HG02938 (cell line): Measurements from ENCODE around the gene F10.

Source experiments
- ATAC-seq: cut with Tn5 transposase; IDR thresholded peaks from one replicate; pipeline ENCODE4 v1.9.1; 2021; ENCODE audit warnings: mild to moderate bottlenecking, moderate library complexity; ENCODE audit not compliant: unreplicated experiment

F10 gene

DNA sequence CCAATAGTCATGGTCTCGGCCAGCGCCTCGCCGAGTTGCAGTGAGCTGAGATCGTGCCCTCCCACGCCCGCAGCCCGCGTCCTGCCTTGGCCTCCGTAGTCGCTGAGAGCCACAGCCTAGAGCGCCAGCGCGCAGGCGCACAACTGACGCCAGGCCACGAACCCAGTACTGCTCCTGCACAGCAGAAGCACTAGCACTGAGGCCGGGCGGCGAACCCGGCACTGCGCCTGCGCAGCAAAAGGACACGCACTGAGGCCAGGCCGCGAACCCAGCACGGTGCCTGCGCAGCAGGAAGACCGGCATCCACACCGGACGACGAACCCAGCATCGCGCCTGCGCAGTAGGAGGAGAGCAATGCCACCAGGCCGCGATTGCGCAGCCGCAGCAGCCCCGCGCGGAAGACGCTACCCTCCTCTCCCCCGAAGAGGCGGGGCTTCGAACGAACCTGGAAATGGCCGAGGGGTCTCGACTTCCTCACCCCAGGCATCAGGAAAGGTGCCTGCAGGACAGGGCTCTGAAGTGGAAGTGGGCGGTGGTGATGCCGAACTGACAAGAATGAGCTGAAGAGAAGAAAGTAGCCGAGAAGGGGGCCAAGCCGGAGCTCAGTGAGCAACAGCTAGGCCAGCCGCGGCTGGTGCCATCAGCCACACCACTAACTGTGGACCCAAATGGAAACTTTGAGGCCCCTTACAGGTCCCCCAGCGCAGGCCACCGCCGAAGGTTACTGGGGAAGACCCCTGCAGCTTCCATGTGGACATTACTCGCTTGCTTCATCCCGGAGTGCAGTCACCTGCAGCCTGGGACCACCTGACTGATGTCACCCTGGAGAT, 7.5 kb downstream of the F10 start:
- ATAC-seq: no peak

DNA sequence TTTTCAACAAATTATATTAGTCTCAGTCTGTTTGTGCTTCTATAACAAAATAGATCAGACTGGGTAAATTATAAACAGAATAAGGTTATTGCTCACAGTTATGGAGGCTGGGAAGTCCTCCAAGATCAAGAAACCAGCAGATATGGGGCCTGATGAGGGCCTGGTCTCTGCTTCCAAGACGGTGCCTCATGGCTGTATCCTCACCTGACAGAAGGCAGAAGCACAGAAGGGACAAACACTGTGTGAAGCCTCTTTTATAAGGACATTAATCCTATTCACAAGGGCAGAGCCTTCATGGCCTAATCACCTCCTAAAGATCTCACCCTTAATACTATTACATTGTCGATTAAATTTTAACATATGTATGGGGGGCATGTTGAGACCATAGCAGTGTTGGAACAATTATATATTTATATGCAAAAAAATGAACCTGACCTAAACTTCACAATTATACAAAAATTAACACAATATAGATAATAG, 12.7 kb downstream of the F10 start:
- ATAC-seq: no peak

DNA sequence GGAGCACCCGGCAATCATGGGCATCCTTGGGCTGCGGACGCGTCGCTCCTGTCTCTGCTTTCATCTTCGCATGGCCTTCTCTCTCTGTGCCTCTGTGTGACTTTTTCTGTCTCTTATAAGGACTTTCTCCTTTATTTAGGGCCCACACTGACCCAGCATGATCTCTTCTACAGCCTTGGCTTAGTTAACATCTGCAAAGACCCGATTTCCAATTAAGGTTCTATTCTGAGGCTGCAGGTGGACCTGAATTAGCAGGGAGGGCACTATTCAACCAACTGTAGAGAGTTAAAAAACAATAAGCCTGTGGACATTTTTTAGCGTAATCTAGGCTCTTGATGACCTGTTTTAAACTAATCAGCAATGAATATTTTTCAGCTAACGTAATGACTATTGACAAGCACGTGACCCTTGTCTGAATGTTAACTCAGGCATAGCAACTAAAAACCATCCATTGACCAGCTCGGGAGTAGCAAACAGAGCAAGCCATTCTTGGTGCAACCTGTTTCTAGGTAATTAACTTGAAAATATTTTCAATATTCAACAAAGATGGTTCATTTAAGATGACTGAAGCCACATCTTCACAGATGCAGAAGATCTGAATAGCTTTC, 15.2 kb downstream of the F10 start:
- no peak for ATAC-seq

DNA sequence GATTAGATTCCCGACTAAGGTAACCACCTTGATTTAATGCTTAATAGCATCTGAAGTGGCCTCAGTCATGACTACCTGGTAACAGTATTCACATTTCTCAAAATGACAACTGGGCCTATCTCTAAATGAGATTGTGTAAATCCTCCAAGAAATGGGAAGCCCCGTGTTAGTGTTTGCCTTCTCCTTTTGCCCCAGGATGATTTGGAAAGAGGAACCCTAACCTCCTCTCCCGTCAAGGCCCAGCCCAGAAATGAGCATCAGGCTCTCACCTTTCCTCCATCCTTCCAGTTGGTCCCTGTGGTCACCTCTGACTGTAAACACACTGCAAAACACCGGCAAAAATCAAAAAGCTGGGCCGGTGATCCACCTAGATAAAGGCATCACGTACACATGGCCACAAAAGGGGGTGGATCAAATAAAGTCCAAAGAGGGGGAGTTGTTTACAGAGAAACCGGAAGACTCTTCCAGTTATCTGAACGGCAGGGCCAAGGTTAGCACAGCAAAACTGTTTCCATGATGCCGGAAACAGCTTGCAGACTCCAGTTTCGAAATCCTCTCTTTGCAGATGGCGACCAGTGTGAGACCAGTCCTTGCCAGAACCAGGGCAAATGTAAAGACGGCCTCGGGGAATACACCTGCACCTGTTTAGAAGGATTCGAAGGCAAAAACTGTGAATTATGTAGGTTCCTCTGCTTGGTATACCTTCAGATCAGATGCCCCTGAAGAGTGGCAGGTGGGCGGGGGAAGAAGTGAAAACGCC, 16.4 kb downstream of the F10 start:
- ATAC-seq: no peak

DNA sequence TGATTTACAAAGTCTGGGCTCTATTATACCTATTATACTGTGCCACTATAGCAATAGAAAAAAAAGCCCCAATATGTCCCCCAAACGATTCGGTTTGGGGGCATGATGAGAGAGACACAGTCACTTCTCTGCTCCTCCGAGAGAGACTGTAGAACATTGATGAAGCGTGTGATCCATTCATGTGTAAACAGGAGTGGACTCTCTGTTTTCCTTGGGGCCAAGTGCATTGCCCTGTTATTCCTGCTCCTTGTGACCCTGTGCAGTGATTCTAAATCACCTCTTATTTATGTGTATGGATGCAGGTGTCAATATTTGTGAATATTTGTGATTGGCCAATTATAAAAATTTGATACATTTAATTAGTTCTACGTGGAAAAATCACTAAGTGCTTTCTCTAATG, 17.0 kb downstream of the F10 start:
- no peak for ATAC-seq

DNA sequence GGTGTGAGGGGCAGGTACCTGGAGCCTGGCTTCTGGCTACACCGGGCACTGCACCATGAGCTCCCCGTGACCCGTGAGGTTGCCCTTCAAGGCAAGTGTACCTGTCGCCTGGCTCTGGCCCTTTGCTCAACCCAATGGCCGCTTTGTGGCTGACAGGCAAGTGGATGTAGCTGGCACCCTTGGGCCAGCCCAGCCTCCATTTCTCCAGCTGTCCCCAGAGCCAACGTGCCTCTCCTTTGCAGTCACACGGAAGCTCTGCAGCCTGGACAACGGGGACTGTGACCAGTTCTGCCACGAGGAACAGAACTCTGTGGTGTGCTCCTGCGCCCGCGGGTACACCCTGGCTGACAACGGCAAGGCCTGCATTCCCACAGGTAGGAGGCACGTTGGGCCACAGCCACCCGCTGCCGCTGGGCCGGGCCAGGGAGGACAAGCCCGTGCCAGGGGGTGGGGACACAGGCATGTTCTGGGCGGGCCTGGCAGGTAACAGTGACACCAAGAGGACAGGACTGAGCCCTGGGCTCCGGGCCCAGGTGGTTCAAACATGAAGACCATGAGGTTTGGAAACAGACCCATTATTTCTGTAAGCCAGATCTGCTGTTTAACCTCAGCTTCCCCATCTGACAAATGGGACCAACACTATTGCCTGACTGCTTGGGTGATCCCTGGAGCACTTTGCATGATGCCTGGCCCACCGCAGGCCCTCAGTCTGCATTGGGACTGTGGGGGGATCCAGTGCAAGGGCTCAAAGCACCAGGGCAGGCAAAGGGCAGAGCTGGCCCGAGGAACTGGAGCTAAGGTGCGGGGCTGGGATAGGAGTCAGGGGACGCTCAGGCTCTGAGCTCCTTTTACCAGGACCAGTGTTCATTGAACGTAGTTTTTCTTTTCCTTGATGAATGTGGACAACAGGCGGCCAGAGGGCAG, 18.3 kb downstream of the F10 start:
- ATAC-seq: no peak

DNA sequence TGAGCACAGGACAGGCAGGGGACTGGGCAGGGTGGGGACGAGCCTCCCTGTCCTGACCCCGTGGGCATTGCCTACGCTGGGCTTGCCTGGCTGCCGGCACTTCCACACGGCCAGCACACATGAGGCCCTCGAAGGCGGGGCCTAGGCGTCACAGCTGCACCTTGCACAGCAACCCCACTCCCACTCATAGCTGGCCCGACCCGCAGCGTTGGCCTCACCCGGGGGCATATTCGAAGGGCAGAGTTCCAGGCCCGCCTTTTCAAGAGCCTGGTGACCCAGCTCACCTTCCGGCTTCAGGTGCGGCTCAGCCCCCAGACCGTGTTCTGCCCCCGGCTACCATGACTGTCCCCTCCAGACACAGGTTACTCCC, 19.0 kb downstream of the F10 start:
- ATAC-seq: no peak

DNA sequence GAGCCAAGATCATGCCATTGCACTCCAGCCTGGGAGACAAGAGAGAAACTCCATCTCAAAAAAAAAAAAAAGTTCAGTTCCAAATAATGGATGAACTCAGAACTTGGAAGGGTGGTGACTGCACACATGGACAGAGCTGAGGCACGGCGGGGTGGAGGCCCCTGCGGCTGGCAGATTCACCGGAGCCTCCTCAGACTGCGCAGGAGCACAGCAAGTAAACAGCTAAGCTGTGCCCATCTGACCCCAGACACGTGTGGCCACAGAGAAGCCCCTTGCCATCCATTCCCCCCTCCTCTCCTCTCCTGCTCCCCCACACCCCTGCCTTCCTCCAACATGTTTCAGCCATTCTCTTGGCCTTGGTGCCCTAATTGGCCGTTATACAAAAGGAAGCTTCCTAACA, 20.3 kb downstream of the F10 start:
- ATAC-seq: no peak

DNA sequence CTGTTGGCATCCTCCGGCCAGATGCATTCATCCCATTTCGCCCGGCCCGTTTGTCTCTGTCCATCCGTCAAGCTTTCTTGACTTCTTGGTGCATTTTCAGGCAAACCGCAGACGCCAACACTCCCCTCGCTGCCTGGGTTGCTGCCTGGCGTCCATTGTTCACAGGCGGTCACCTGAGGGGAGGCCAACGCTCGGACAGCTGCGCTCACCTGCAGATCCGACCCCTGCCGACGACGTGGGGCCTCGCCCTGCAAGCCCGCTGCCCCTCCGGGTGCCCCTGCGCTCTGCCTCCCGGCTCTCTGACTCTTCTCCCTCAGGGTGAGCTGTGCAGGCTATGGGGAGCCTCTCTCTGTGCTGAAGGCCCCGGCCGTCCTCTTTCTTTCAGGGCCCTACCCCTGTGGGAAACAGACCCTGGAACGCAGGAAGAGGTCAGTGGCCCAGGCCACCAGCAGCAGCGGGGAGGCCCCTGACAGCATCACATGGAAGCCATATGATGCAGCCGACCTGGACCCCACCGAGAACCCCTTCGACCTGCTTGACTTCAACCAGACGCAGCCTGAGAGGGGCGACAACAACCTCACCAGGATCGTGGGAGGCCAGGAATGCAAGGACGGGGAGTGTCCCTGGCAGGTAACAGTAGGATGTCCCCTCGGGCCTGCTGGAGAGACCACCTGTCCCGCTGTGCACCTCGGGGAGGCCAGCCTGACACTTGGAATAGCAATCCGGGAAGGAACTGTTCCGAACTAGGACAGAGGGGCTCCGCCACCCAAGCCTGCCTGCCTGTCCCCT, 21.1 kb downstream of the F10 start:
- no peak for ATAC-seq

DNA sequence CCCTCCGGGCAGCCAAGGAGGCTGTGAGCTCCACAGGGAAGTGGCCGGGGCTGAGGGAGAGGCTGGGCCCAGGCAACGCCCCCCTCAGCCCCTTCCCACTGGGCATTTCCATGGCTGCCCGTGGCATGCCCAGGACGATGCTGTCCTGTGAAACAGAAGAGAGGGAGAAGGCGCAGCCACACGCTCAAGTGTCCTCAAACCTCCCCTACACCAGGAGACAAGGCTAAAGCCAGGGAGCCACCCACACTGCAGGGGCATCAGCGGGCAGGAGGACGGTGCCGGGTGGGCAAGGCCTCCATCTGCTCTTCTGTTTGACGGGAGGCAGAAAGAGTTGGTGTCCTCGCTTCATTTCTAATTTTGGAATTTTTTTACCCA, 21.6 kb downstream of the F10 start:
- ATAC-seq: no peak

DNA sequence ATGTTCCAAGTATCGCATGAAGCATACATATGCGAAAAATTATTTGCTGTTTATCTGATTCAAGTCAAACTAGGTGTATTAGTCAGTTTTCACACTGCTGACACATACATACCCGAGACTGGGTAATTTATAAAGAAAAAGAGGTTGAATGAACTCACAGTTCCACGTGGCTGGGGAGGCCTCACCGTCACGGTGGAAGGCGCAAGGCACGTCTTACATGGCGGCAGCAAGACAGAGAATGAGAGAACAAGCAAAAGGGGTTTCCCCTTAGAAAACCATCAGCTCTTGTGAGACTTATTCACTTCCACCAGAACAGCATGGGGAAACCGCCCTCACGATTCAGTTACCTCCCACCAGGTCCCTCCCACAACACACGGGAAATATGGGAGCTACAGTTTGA, 22.9 kb downstream of the F10 start:
- no peak for ATAC-seq

DNA sequence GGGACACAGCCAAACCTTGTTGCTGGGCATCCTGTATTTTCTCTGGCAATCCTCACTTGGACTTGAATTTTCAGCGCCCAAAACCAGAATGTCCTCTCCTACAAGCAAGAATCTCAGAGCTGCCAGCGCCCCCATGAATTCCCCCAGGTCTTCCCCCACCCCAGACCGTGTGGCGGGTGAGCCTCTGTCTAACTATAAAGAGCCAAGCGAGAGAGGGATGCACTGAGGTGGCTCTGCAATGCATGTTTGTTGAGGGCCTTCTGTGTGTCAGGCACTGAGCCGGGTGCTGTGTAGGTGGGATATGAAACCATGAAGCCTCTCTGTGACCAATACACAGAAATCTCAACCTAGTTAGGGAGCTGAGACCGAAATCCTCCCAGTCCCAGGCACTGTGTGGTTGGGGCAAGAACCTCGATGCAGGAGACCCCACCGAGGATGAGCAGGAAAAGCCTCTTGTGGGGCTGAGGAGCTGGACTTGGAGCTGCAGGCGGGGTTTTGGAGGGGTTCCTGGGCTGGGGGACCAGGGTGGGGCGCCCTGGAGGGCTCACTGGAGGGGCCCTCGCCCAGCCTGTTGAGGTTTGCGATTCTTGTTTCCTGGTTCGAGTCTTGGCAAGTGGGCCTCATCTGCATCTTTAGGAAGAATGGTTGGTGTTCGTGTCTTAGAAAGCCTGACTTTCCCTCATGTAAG, 23.5 kb downstream of the F10 start:
- ATAC-seq: no peak

DNA sequence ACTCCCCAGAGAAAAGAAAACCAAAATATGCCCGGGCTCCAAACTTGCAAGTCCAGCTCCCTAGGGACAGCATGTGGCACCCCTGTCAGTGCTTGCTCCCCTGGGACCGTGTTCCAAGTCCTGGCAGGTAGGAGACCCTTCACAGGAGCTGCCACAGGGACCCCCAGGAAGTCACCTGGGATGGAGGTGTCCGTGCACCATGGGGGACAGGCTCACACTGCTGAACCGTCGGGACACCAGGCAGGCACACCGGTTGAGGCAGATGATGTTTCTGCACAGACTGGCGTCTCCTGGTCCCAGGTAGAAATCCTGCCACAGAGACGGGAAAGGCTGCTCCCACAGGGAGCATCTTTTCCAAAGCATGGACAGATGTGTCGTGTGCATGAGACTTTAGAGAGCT, 24.2 kb downstream of the F10 start:
- no peak for ATAC-seq

DNA sequence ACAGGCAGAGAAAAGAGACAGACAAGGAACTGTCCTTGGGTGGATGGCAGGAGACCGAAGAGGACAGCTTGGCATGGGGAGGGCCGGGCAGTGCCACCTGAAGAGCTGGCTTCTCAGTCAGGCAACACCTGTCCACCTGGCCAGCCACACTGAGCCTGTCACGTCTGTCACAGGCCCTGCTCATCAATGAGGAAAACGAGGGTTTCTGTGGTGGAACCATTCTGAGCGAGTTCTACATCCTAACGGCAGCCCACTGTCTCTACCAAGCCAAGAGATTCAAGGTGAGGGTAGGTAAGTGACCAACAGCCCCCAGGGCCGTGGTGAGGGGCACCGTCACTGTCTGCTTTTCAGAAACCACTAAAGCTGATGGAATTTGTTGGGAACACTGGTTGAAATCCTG, 24.6 kb downstream of the F10 start:
- ATAC-seq: no peak

DNA sequence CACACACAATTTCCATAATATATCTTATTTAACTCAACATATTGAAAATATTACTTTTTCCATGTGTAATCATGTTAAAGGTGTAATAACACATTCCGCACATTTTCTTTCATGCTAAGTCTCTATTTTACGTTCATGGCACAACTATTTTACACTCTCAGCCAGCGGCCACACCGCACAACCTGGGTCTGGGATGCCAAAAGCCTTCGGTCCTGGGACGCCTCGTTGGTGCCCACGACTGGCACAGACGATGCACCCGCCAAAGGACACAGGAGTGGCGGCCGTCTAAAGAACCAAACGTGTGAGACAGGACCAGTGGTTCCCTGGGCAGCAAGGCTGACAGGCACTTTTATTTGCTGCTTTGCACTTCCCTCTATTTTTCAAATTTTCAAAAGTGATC, 25.8 kb downstream of the F10 start:
- ATAC-seq: no peak

DNA sequence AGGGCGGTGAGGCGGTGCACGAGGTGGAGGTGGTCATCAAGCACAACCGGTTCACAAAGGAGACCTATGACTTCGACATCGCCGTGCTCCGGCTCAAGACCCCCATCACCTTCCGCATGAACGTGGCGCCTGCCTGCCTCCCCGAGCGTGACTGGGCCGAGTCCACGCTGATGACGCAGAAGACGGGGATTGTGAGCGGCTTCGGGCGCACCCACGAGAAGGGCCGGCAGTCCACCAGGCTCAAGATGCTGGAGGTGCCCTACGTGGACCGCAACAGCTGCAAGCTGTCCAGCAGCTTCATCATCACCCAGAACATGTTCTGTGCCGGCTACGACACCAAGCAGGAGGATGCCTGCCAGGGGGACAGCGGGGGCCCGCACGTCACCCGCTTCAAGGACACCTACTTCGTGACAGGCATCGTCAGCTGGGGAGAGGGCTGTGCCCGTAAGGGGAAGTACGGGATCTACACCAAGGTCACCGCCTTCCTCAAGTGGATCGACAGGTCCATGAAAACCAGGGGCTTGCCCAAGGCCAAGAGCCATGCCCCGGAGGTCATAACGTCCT, 26.4 kb downstream of the F10 start:
- ATAC-seq: no peak

DNA sequence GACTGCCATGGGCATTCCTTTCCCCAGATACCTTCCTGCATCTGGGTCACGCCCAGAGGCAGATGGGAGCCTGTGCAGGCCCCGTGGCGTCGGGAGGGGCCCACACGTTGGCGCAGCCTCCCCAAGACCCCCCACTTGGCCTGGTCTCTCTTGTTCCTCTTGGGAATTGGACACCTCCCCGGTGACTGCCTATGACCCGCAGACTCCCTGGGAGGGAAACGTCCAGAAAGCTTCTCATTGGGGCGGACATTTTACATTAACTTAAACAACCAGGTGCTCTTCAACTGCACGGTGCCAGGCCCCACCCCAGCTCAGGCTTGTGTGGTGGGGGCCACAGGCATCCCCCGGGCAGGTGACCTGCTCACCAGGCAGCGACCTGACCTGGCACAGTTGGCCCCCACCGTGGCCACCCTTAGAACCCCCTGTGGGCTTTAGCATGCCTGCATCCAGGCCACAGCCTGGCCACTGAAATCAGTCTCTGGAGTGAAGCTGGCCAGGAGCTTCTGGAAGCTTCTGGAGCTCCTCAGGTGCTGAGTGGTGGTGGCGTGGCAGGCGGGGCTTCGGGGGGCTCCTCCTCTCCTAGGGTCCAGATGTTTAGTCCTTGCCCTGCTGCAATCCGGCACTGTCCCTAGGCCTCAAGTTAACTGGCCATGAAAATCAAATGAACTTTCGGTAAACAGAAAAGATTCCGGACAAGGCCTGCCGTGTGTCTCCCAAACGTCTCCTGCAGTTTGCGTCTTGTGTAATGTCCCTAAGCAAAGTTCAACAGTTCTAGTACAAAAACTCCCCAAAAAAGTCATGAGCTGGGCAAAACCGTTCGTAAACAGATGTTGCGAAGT, 27.3 kb downstream of the F10 start:
- no peak for ATAC-seq
